HG02970 (cell line): ENCODE measurements around the gene VEZF1.

Experiments used
- ATAC-seq: cut with Tn5 transposase; IDR thresholded peaks from one replicate; pipeline ENCODE4 v1.9.1; 2021; ENCODE audit warnings: mild to moderate bottlenecking, moderate library complexity, moderate number of reproducible peaks; ENCODE audit not compliant: unreplicated experiment, low FRiP score

VEZF1 gene, protein sequence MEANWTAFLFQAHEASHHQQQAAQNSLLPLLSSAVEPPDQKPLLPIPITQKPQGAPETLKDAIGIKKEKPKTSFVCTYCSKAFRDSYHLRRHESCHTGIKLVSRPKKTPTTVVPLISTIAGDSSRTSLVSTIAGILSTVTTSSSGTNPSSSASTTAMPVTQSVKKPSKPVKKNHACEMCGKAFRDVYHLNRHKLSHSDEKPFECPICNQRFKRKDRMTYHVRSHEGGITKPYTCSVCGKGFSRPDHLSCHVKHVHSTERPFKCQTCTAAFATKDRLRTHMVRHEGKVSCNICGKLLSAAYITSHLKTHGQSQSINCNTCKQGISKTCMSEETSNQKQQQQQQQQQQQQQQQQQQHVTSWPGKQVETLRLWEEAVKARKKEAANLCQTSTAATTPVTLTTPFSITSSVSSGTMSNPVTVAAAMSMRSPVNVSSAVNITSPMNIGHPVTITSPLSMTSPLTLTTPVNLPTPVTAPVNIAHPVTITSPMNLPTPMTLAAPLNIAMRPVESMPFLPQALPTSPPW

DNA sequence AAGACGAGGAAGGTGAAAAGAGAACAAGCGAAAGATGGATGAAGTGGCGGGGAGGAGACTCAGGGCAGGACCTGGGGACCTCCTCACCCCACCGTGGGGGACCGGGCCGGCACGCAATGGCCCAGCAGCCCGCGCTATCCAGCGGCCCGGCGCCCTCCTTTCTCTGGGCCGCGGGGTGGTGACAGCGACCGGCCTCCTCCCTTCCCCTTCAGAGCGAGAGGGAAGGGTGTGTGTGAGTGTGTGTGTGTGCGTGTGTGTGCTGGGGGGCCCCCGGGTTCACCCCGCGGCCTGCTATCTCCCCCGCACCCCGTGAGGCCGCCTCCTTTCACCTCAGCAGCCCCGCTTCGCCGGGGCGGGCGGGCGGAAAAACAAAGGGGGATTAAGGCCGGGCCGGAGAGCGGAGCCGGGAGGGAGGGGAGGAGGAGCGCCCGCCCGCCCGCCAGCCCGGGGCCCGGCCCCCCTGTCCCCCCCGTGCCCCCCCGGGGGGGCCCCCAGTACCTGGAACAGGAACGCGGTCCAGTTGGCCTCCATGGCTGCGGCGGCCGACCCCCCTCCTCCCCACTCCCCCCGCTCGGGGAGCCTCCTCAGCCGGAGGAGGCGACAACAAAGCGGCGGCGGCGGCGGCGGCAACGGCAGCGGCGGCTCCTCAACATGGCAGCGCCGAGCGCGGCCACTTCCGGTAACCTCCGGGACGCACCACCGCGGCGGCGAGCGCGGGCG, at the start of gene VEZF1:
TSS of gene VEZF1 (minus strand) at position 674 of the 720 bp plus-strand sequence. CDS start at position 531, 143 bp downstream.
- ATAC-seq: peak; percentile 54

DNA sequence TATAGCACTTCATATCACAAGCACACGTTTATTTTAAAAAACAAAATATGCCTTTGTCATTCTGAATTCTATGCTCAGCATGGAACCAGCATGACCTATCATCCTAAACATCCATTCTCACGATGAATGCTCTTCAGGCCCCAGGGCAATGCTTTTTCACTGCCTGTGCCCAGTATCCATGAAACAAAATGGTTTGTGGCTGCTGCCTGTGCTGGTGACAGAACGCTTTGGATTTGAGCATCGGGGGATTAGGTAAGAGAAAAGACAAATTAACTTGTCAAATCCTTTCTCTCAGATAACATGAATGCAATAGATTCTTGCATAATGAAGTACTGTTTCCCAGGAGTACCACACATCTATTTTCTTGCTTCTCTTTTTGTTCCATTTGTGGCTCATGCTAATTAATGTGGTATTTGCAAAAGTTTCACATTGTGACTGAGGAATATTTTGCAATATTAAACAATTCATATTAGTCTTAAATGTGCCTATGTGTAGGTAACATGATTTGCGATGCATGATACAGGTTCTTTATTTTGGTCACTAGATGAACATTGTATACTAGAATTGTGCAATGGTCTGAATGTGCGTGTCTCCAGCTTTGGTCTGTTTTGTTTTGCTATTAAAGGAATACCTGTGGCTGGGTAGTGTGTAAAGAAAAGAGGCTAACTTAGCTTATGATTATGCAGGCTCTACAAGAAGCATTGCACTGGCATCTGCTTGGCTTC, 44.8 kb upstream of the VEZF1 start:
- no peak for ATAC-seq

GRCh38 chr17:58028578-58028977, 40.5 kb upstream of the VEZF1 start:
- ATAC-seq: no peak

DNA sequence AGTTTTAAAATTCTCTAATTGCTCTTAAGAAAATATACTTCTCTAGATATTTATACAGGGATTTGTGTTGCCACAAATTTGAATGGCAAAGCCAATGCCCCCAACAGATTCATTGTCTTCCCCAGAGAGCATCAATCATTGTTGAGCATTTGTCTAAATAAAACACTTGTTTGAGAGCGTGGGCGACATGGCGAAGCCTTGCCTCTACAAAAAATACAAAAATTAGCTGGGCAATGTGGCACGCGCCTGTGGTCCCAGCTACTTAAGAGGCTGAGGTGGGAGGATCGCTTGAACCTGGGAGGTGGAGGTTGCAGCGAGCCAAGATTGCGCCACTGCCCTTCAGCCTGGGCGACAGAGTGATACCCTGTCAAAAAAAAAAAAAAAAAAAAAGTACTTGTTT, 32.3 kb upstream of the VEZF1 start:
- ATAC-seq: no peak

GRCh38 chr17:58019521-58019920, 31.5 kb upstream of the VEZF1 start:
- no peak for ATAC-seq

GRCh38 chr17:58019039-58019438, 31.0 kb upstream of the VEZF1 start:
- ATAC-seq: no peak

GRCh38 chr17:58010067-58010799, 22.2 kb upstream of the VEZF1 start:
- ATAC-seq: no peak

- ATAC-seq: peak; percentile 25
These were observed 20.0 kb upstream of the VEZF1 start for GRCh38 chr17:58007781-58008706.

- peak; percentile 88 for ATAC-seq
These were observed 19.1 kb upstream of the VEZF1 start, which contains the start of gene SRSF1 for GRCh38 chr17:58006924-58007780. SRSF1 (minus strand) TSS chr17:58007246; CDS start chr17:58007137, 109 bp downstream.

GRCh38 chr17:58006560-58006923, 18.5 kb upstream of the VEZF1 start:
- peak; percentile 8 for ATAC-seq

DNA sequence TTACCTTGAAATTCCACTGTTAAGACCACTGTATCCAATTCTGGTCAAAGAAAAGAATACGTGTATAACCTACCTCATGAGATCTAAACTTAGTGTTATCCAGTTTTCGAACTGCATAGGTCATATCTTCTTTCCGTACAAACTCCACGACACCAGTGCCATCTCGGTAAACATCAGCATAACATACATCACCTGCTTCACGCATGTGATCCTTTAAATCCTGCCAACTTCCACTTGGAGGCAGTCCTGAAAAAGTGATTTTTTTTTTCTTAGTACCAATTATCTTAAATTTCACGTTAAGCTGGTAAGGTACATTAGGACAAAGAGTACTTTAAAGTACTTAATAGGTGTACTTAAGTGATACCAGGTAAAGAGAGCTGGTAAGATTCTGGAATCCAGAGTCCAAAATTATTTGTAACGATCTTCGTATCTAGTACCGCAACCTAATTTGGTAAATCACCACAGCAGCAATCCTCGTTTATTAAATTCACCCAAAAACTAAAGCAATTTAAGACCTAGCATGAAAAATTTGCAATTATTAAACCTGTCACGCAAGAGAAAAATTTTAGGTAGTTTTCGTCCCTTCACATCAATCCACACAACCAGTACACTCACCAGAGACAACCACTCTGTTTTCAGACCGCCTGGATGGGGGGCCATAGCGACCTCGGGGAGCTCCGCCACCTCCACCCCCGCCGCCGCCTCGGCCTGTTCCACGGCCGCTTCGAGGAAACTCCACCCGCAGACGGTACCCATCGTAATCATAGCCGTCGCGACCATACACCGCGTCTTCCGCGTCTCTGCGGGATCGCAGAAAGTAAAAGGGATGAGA, 17.9 kb upstream of the VEZF1 start:
- ATAC-seq: no peak

DNA sequence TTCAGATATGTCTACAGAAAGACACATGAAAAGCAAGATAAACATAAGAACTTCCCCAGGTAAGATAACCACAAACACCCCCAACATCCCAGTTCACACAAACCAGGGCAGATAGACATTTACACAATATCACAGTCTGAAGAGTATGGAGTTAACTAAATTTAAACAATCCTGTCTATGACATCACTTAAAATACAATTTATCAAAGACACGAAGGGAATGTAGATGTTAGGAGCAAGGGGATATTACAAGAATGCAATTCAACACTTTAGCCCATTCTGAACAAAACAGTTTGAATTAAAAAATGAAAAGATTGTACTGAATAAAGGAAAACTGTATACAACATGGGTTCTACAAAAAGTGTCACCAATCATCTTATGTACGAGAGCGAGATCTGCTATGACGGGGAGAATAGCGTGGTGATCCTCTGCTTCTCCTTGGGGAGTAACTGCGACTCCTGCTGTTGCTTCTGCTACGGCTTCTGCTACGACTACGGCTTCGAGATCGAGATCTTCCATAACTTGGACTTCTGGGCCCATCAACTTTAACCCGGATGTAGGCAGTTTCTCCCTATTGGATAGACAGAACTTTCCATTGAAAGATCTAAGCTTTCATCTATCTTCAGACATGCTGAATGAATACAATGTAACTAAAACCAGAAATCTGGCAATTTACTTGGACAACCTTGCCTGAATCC, 17.1 kb upstream of the VEZF1 start:
- ATAC-seq: no peak

DNA sequence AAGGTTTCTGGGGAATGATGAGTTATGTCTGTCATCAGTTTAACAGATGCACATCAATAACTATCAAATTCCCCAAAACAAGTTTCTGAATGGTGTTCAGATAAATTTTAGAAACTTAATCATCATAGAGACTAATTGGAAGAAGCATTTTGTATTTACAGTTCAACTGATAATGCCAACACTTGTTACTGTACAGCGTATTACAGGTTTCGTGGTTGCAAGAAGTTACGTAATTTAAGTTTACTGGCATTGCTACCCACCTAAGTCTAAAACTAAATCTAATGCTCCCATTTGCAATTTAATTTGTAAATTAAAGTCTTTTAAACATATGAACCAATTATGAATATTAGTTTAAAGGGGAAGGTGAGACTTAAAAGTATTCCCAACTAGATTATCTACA, 16.0 kb upstream of the VEZF1 start:
- ATAC-seq: no peak

- no peak for ATAC-seq
These were observed 14.9 kb upstream of the VEZF1 start for GRCh38 chr17:58002973-58003372.

- ATAC-seq: no peak
These were observed 14.3 kb upstream of the VEZF1 start for GRCh38 chr17:58002154-58002948.
